Measurements from ENCODE around the gene TANGO6.

- TF ChIP-seq EZH2 (IDR thresholded peaks at IDR 0.05; ENCODE audit: low read length): no peak
- TF ChIP-seq, protein P1, sequence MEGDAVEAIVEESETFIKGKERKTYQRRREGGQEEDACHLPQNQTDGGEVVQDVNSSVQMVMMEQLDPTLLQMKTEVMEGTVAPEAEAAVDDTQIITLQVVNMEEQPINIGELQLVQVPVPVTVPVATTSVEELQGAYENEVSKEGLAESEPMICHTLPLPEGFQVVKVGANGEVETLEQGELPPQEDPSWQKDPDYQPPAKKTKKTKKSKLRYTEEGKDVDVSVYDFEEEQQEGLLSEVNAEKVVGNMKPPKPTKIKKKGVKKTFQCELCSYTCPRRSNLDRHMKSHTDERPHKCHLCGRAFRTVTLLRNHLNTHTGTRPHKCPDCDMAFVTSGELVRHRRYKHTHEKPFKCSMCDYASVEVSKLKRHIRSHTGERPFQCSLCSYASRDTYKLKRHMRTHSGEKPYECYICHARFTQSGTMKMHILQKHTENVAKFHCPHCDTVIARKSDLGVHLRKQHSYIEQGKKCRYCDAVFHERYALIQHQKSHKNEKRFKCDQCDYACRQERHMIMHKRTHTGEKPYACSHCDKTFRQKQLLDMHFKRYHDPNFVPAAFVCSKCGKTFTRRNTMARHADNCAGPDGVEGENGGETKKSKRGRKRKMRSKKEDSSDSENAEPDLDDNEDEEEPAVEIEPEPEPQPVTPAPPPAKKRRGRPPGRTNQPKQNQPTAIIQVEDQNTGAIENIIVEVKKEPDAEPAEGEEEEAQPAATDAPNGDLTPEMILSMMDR (optimal IDR thresholded peaks at IDR 0.05 in 1 of 3, IDR thresholded peaks at IDR 0.05 in 1 of 3, conservative IDR thresholded peaks at IDR 0.05 in 1 of 3; ENCODE audit: extremely low read depth in 1 of 3, insufficient read depth in 2 of 3, low read length in 3 of 3): no peak
These were observed 43.8 kb downstream of the TANGO6 start for GRCh38 chr16:68887107-68887506.

All from keratinocyte (primary cell).